Nephron (organoid): ENCODE data around the gene SPR.
A peak's percentile ranks its signal among the peaks of the same experiment; 100 is the strongest.

ENCODE experiments used
- H3K27ac Mint-ChIP-seq, 3 experiments: 2 replicates each; pipeline ENCODE4 v1.8.0; 2020; ENCODE audit warnings: mixed read lengths in 3 of 3, mild to moderate bottlenecking in 2 of 3, moderate library complexity in 1 of 3
- H3K27me3 Mint-ChIP-seq: 2 replicates; pipeline ENCODE4 v1.8.0; 2021; ENCODE audit warnings: low read depth, mild to moderate bottlenecking, moderate library complexity, mixed read lengths
- H3K36me3 Mint-ChIP-seq: 2 replicates; pipeline ENCODE4 v1.8.0; 2020; ENCODE audit warnings: low read depth, mixed read lengths
- H3K4me1 Mint-ChIP-seq: 2 replicates; pipeline ENCODE4 v1.8.0; 2020; ENCODE audit warnings: mixed read lengths
- H3K4me3 Mint-ChIP-seq, 3 experiments: 2 replicates each; pipeline ENCODE4 v1.8.0; 2020; ENCODE audit warnings: mild to moderate bottlenecking in 3 of 3, mixed read lengths in 3 of 3, moderate library complexity in 2 of 3
- H3K9me3 Mint-ChIP-seq: 2 replicates; pipeline ENCODE4 v1.8.0; 2020; ENCODE audit warnings: mixed read lengths
- TF ChIP-seq, protein P1 (sequence below), 3 experiments: fragments of 200-600 bp; sonication (generic); IDR thresholded peaks; one replicate each; pipeline ENCODE4 v1.5.0; 2021; ENCODE audit warnings: antibody characterized with exemption in 3 of 3; ENCODE audit not compliant: unreplicated experiment in 3 of 3

Gene SPR

DNA sequence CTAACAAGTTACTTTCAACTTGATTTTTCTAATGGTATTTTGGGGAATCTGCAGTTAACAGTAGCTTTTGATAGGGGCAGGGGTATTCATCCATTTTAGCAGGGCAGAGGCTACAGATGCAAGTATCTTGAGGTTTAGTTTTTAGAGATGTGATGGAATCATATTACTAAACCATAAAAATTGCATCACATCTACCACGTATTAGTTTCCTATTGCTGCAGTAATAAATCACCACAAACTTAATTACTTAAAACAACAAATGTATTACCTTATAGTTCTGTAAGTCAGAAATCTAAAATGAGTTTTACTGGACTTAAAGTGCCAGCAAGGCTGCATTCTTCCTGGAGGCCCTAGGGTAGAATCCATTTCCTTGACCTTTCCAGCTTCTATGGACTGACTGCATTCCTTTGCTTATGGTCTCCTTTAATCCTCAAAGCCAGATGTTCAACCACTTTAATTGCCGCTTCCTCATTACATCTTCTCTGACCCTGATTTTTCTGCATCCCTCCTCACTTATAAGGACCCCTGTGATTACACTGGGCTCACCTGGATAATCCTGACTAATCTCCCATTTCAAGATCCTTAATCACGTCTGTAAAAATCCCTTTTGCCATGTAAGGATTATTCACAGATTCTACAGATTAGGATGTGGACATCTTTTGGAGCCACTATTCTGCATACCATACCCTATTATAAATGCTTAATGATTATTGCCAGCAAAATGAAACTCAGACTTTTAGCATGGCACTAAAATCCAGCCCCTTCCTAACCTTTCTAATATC lies 39.5 kb upstream of the SPR start:
- H3K4me3 Mint-ChIP-seq: no peak overlapping the region
- H3K9me3 Mint-ChIP-seq: no peaks in the 10 kb centered on the region
- TF ChIP-seq, protein P1, sequence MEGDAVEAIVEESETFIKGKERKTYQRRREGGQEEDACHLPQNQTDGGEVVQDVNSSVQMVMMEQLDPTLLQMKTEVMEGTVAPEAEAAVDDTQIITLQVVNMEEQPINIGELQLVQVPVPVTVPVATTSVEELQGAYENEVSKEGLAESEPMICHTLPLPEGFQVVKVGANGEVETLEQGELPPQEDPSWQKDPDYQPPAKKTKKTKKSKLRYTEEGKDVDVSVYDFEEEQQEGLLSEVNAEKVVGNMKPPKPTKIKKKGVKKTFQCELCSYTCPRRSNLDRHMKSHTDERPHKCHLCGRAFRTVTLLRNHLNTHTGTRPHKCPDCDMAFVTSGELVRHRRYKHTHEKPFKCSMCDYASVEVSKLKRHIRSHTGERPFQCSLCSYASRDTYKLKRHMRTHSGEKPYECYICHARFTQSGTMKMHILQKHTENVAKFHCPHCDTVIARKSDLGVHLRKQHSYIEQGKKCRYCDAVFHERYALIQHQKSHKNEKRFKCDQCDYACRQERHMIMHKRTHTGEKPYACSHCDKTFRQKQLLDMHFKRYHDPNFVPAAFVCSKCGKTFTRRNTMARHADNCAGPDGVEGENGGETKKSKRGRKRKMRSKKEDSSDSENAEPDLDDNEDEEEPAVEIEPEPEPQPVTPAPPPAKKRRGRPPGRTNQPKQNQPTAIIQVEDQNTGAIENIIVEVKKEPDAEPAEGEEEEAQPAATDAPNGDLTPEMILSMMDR (IDR thresholded peaks at IDR 0.05; ENCODE audit: unreplicated experiment in 3 of 3): no peak
- no peak overlapping the region for H3K27ac Mint-ChIP-seq
- H3K4me1 Mint-ChIP-seq: no peaks in the 10 kb centered on the region
- H3K27me3 Mint-ChIP-seq: peaks cover 11% of the 10 kb centered on the region
- no peaks in the 10 kb centered on the region for H3K36me3 Mint-ChIP-seq

DNA sequence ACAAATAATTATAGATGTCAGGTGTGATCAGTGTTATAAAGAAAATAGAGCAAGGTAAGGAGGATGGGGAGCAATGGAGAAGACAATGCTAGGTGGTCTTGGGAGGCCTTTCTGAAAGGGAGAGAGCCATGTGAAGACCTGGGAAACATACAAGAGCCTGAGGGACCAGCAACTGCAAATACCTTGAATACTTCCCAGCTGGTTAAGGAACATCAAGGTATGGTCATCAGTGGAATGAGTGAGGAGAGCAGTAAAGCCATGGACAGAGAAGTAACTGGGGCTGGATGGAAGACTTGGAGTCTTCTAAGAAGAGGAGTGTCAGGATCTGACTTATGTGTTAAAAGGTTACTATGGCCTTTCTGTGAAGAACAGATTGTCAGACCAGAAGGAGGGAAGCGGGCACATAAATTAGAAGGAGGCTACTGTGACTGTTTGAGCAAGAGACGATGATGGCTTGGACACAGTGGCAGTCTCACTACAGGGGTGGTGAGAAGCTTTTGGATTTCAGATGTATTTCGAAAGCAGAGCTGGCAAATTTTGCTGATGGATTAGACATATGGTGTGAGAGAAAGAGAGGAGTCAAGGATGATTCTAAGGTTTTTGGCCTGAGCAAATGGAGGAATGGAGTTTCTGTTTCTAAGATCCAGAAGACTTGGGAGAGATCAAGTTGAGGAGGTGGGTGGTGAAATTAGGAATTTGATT lies 38.6 kb upstream of the SPR start:
- Mint-ChIP-seq H3K27me3 (peaks cover 11% of the 10 kb centered on the region), H3K36me3 (no peaks in the 10 kb centered on the region), H3K4me3 (no peak overlapping the region), H3K4me1 (no peaks in the 10 kb centered on the region), H3K27ac (no peak overlapping the region), H3K9me3 (no peaks in the 10 kb centered on the region)
- TF ChIP-seq, protein P1 (IDR thresholded peaks at IDR 0.05; ENCODE audit: unreplicated experiment in 3 of 3): no peak

DNA sequence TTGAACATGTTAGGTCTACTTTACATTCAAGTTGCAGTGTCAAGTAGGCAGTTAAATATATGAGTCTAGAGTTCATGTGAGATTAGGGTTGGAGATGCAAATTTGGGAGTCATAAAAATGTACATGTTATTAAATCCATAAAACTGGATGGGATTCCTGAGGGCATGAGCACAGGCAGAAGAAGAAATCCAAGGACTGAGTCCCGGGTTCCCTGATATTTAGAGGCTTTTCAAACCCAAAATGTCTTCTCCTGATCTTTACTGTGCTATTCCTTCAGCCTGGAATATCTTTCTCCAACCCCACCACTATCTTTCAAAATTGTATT lies 38.1 kb upstream of the SPR start:
- TF ChIP-seq, protein P1 (IDR thresholded peaks at IDR 0.05; ENCODE audit: unreplicated experiment in 3 of 3): no peak
- H3K4me3 Mint-ChIP-seq: no peak overlapping the region
- peaks cover 13% of the 10 kb centered on the region for H3K27me3 Mint-ChIP-seq
- H3K36me3 Mint-ChIP-seq: no peaks in the 10 kb centered on the region
- no peaks in the 10 kb centered on the region for H3K4me1 Mint-ChIP-seq
- H3K9me3 Mint-ChIP-seq: no peaks in the 10 kb centered on the region
- no peak overlapping the region for H3K27ac Mint-ChIP-seq

DNA sequence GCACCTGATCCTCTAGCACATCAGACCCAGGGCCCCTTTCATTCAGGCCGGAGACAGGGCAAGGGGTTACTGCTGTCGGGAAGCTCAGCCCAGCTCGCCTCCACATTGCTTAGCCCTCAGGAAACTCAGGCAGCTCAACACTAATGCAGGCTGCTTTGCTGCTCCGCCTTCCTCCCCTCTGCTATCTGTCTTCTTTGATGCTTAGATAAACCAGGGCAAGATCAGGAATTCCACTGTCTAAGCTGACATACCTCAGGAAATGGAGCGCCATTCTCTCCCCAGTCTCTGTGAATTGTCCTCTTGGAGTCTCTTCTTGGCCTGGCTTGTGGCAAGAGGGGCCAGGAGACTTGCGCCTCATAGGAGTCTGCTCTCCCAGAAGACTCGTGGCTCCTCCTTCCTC lies 35.9 kb upstream of the SPR start:
- Mint-ChIP-seq H3K9me3 (no peaks in the 10 kb centered on the region), H3K27ac (no peak overlapping the region), H3K36me3 (no peaks in the 10 kb centered on the region), H3K4me1 (no peaks in the 10 kb centered on the region), H3K4me3 (no peak overlapping the region), H3K27me3 (peaks cover 28% of the 10 kb centered on the region)
- TF ChIP-seq, protein P1 (IDR thresholded peaks at IDR 0.05; ENCODE audit: unreplicated experiment in 3 of 3): no peak

DNA sequence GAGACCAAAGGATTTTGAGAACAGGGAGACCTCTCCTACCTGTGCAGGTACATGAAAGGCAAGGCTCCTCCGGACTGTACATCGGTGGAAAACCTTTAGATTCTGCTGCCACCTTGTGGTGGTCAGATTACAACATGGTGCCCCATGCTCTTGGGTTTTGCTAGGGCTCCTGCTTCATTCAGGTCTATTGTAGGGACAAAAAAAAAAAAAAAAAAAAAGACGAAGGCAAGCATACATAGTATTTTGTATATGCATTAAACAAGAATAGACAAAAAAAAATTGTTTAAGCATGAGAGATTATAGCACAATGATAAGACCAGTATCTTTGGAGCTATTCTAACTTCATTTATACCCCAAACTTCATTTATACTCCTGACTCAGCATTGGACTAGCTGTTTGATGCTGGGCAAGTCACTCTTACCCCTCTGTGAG lies 27.4 kb upstream of the SPR start:
- H3K4me3 Mint-ChIP-seq: no peak overlapping the region
- H3K4me1 Mint-ChIP-seq: peaks cover 4% of the 10 kb centered on the region
- H3K27ac Mint-ChIP-seq: no peak overlapping the region
- peaks cover 70% of the 10 kb centered on the region for H3K27me3 Mint-ChIP-seq
- H3K36me3 Mint-ChIP-seq: no peaks in the 10 kb centered on the region
- TF ChIP-seq, protein P1 (IDR thresholded peaks at IDR 0.05; ENCODE audit: unreplicated experiment in 3 of 3): peak; percentile 50 to 72 (median 68)
- no peaks in the 10 kb centered on the region for H3K9me3 Mint-ChIP-seq
